RPMI7951 (cell line): Measurements from ENCODE around the gene SNRPD2. TPM values are rescaled to one million over a fixed set of nuclear protein-coding genes. Genes with fewer than 3 reads are reported as not detected.

Source experiments
- DNase-seq: peaks from one replicate; pipeline ENCODE4 v3.0.0-alpha.2; 2012; ENCODE audit warnings: low read depth
- total RNA-seq: library from RNA; depleted of rRNA; stranded (reverse); fragments of >200 nt; shearing (Covaris generic); gene quantifications from 2 replicates; pipeline ENCODE4 v1.2.3, GENCODE V29; 2014; rRNA removed

The SNRPD2 gene
- total RNA-seq, 1 experiment from 2014 or later: 474 TPM

DNA sequence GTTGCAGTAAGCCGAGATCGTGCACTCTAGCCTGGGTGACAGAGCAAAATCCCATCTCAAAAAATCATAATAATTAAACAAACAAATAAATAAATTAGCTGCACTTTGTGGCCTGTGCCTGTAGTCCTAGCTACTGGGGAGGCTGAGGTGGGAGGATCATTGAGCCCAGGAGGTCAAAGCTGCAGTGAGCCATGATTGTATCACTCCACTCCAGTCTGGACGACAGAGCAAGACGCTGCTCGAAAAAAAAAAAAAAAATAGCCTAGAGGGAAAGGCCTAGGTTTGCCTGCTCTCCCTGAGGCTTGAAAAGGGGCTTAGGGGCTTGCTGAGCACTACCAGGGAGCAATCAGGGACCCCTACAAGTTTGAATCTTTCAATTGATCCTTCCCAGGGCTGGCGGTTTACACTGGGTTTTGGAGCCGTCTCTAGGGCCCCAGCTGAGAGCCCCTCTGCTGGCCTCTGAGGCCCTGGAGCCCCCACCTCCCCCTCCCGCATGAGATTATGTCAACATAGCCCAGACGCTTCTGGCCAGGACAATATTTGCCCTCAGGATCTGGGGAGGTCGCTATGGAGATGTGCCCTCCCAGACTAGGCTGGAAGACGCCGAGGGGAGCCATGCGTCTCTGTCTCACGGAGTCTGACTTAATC lies 34.1 kb downstream of the SNRPD2 start:
- no peak for DNase-seq

DNA sequence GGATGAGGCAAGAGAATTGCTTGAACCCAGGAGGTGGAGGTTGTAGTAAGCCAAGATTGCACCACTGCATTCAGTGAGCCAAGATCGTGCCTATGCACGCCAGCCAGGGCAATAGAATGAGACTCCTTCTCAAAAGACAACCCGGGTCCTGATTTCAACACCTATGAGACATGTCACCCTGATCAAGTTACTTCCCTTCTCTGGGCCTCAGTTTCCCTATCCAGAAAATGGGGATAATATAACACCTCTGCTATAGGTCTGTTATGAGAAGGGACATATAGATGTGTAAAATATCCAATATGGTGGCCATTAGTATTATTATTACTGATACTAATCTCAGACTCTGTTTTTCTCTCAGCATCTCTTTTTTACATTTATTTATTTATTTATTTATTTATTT lies 36.7 kb downstream of the SNRPD2 start:
- DNase-seq: no peak

DNA sequence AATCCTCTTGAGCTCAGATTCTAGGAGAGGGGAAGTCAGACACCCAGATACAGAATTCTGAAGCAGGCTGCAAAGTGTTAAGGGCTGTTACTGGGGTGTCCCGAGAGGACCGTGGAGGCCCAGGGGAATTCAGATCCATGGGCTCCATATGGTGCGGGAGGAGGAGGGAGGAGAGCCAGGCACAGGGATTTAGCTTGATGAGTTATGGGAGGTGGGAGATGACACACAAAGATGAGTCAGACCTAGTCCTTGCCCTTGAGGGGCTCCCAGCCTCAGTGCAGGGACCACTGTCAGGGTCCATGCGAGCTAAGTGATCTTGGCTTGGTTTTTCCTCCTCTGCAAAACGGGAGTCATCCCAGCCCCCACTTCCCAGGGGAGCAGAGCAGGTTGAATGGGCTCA lies 38.1 kb downstream of the SNRPD2 start:
- DNase-seq: no peak

DNA sequence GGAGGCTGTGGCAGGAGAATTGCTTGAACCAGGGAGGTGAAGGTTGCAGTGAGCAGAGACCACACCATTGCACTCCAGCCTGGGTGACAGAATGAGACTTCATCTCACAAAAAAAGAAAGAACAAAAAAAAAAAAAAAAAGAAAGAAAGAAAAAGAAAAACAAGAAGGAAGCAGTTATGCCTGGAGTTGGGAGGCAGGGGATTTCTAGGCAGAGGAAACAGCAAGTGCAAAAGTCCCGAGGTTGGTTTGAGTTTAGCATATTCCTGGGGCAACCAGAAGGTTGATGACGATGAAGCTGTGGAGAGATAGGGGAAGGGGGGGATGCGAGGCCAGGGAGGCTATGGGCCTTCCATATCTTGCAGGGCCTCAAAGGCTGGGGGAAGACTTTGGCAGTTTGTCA lies 41.0 kb downstream of the SNRPD2 start:
- DNase-seq: no peak

DNA sequence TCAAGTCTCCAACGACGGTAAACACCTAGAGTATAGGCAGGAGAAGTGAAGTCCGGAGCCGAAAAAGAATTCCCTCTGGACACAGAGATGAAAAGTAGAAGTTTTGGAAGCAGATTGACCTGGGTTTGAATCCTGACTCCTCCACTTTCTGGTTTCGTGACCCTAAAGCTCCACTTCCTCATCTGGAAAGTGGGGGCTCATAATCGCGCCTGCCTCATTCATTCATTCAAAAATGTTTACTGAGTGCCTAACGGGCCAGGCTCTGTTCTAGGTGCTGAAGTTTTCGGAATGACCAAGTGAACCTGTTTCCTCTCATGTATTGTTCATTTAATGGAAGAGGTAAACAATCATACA lies 45.4 kb downstream of the SNRPD2 start:
- DNase-seq: no peak

DNA sequence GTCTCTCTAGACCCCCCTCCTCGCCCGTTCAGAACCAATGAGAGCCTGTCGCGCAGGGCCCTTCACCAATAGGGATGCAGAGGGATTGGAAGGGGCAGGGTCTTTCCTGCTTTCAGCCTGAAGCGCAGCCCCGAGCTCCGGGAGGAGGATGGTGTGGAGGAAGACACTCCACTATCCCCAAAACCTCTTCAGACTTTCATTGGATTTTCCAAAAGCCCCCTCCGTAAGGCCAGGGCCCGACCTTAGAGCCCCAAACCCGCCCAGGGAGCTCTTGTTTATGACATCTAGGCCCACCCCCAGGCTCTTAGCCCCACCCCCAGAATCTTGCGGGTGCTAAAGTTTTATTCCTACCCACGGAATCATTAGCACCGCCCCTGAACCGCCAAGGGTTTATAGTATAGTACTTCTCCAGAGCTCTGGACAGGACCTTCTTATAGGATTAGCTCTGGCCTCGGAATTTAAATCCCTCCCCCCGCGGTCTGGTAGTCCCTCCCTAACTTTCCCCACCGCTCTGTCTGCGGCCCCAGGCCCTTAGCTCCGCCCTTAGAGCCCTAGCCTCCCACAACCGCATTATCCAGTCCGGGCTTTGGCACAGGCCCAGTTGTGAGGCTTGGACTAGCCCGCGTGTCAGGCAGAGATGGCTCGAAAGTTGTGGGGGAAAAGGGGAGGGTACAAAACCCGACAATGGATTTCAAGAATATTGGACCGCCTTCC lies 46.0 kb downstream of the SNRPD2 start:
- DNase-seq: peak; percentile 89

DNA sequence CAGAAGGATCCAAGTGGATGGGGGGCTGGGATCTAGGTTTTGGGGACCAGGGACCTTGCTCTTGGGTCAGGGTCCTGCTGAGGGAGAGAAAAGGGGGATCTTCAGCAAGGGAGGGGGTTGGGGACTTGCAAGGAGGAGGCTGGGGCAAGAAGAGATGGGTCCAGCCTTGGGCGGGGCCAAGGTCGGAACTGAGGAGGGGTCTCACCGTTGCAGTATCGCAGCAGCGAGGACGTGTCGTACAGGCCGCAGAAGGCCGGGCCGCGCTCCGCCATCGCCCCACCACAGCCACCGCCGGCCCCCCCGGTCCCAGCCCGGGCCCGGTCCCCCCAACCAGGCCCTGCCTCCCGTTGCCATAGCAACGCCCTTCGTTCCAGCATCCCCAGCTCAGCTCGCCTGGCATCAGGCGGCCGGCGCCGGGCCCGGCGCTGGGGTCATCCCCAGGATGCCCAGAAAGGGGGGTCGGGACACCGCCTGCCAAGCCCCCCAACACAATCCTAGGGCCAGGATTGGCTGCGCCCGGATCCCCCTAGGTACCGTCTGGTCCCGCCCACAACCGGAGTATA lies 46.6 kb downstream of the SNRPD2 start:
- DNase-seq: no peak

DNA sequence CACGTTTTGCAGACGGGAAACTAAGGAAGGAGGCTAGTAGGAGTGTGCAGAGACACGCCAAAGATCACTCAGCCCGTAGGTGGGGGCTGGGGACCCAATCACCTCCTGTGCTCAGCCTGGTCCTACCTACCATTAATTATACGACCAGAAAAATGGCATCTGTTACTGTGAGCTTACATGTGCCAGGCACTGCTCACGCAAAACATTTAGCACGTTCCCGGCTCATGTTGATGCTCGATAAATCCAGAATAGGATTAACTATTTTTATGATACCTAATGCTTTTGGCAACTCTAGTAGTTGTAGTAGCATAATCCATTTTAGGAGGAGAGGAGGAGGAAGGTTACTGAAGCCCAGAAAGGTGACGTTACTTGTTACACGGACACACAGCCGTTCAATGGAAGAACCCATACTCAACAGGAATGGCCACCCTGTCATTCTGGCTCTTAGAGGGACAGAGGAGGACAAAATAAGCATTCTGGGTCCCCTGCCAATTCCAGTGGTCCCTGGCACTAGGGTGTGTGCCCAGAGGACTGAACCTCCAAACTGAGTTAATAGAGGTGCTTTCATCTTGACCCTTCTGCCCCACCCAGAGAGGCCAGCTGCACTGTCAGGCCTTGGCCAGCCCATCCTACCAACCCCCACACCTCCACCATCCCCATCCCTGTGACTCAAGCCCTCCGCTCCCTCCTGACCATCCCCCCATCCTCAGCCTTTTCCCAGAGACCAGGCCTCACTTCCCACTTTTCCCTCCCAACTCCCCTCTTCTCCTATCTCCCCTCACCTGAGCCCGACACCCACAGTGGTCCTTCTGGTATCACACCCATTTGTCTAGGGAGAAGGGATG lies 47.6 kb downstream of the SNRPD2 start:
- no peak for DNase-seq

DNA sequence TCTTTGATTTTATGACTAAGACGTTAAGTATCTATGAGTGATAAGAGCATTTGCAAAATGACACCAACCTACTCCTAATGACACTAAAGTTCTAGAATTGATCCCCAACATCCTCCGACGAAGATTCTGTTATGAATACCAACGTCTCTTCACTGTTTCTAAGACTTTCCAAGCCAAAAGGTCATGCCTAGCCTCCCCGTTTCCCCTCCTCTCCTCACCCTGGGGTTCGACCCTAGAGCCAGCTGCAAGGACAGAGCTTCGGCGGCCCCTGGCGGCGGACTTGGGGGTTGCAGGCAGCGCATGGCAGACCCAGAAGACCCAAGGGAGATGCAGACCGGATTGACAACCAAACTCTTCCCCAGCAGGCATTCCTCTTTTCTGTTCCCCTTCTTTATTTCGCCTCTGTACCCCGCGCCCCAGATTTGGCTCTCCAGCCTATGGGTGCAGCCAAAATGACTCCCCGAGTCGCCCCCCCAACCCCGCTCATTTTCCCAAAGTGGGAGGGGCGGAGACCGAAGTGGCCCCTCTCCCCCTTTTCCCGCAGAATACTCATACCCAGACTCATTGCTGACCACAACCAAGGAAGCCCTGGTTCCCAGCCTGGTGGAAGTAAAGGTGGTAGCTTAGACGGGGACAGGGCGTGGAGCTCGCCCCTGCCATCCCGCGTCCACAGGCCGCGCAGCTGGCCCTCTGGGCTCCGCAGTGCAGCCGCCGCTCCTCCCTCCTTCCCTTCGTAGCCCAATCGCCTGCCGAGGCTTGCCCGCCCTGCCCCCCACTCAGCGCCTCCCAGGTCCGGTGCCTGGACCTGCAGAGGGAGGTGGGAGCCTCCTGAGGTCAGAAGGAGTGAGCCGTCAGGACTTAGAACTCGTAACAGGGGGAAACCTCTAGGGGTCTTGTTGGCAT lies 48.5 kb downstream of the SNRPD2 start:
- DNase-seq: peak; percentile 77

DNA sequence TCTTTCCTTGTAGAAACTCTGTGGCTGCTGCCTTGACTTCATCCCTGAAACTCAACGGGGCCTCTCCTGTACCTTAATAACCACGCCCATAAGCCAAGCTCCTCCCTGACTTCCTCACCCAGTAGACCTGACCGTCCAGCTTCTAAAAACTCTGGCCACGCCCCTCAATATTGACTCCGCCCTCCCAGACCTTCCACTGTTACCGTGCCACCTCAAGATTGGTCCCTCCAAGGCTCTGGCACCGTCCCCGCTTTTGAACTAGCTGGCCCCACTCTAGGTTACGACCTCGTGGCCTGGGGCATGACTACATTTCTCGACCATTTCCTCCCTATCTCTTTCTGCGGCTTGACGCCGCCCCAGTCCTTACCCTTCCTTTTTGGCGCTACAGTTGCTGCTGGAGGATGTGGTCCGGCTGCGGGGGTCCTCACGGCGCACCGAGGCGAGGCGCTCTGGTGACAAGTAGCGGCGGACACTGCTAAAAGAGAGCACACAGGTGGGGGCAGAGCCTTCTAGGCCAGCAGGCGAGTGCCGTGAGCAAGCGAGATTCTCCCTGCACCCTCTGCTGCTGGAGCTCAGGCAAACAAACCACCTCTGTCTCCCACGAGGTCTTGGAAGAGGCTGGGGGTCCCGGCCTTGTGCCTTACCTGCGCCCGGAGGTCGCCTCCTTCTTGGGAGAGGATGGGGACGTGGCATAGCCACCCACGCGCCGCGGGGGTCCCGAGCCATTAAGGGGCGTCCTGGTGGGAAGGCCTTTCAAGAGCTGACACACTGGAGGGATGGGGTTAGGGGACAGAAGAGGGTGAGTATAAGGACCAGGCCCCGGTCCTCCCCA lies 50.3 kb downstream of the SNRPD2 start:
- DNase-seq: peak; percentile 95

DNA sequence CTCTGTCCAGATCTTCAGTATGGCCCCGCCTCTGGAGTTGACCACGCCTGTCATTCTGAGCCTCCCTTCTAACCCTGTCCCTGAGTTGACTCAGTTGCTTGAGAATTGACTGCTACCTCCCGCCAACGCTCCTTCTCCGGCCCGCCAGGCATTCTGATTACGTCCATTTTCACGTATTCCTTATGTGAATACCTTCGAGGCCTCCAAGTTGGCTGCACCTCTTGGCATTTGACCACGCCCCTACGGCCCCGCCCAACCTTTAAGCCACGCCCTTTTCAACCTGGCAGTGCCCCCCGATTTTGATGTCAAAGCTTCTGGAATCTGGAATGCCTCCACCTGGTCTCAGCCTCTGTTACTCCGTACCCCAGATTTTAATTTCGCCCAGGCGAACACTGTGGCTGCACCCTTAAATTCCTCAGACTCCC lies 50.9 kb downstream of the SNRPD2 start:
- no peak for DNase-seq

DNA sequence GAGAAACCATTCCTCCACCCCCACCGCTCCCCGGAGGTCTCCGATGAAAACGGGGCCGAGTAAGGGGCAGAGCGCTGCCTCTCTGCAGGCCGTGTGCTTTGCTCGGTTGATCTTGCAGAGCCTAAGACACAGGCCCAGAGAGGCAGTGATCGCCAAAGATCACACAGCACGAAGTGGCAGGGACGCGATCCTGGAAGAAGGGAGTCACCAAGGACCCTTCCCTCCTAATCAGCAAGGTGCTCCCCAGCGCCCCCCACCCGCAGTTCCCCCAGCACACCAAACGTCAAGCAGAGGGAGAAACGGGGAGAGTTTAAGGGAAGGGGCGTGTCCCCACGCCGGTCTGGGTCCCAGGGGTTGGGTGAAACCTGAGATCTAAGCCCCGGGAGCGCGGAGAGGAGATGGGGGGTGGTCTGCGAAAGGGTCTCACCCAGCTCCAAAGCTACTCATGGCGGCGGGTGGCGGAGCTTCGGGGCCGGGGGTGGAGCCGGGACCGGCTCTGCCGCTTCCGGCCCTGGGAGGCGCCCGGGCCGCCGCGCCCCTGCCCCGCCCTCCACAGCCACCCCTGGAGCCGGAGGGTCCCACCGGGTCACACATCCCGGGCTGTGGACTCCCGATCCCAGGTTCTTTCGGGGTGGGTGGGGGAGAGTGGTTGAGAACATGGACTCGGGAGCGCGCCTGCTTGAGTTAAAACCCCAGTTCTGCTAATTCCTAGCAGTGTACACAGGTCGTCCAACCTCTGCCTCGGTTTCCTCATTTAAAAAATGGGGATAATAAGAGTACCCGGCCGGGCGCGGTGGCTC lies 52.6 kb downstream of the SNRPD2 start, which contains the start of gene EML2:
Gene EML2 (minus strand): TSS at position 468 of the 800 bp plus-strand sequence. CDS start 21 bp downstream, at position 447.
- DNase-seq: peak; percentile 47

DNA sequence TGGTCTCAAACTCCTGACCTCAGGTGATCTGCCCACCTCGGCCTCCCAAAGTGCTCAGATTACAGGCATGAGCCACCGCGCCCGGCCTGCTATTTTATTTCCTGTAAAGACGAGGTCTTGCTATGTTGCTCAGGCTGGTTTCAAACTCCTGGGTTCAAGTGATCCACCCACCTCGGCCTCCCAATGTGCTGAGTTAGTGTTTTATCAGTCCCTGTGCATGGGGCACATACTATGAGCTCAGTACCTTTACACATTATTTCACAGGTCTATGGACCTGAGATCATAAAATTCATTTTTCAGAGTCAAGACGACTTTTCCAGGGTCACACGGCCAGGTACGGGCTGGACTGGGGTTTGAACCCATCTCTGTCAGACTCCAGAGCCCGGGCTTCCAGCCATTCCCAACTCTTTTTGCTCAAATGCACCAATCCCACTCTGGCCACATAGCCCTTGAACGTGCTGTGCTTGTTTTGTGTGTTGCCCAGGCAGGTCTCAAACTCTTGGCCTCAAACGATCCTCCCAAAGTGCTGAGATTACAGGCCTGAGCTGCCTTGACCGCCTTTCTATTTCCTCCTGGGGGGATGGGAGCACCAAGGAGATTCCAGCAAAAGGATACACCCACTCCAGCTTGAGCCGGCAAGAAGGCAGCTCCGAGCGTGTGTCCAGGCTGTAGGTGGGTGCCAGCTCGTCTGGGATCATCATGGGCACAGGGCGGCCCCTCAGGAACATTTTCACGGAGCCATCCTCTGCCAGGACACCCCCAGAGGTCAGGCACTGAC lies 53.7 kb downstream of the SNRPD2 start:
- peak; percentile 56 for DNase-seq

Other genes with a start within 250 kb of the SNRPD2 start
- gene FOSB, start 224.0 kb downstream of the SNRPD2 start, total RNA-seq: 0.96 and 1.6 TPM in 2 replicates
- 12.9 TPM in 2 replicates for gene RTN2, start 194.9 kb downstream of the SNRPD2 start, total RNA-seq
- gene PPM1N, start 193.5 kb downstream of the SNRPD2 start, total RNA-seq: 1.8 and 2.3 TPM in 2 replicates
- gene VASP, start 184.5 kb downstream of the SNRPD2 start, total RNA-seq: 53.8 and 79.1 TPM in 2 replicates
- 5.2 and 8.4 TPM in 2 replicates for gene OPA3, start 107.2 kb downstream of the SNRPD2 start, total RNA-seq
- gene GPR4, start 89.7 kb downstream of the SNRPD2 start, total RNA-seq: 0.10 TPM in 1 of 2 replicates, not detected in the other
- 14.4 and 20.2 TPM in 2 replicates for gene EML2, start 52.6 kb downstream of the SNRPD2 start, total RNA-seq
- not detected in 2 replicates for gene GIPR, start 23.7 kb downstream of the SNRPD2 start, total RNA-seq
- gene QPCTL, start 713 bp upstream of the SNRPD2 start, total RNA-seq: 13.8 and 15.4 TPM in 2 replicates
- 3.2 and 5.3 TPM in 2 replicates for gene FBXO46, start 38.9 kb upstream of the SNRPD2 start, total RNA-seq
- 0.10 TPM in 1 of 2 replicates, not detected in the other for gene MEIOSIN, start 41.5 kb upstream of the SNRPD2 start, total RNA-seq
- 5.6 and 6.4 TPM in 2 replicates for gene SIX5, start 77.3 kb upstream of the SNRPD2 start, total RNA-seq
- gene DMPK, start 90.5 kb upstream of the SNRPD2 start, total RNA-seq: 9.3 and 11.1 TPM in 2 replicates
- gene DMWD, start 100.9 kb upstream of the SNRPD2 start, total RNA-seq: 14.2 and 20.6 TPM in 2 replicates
- gene RSPH6A, start 123.4 kb upstream of the SNRPD2 start, total RNA-seq: not detected in 2 replicates
- gene SYMPK, start 171.2 kb upstream of the SNRPD2 start, total RNA-seq: 27.8 and 33.0 TPM in 2 replicates
- gene FOXA3, start 172.4 kb upstream of the SNRPD2 start, total RNA-seq: not detected in 2 replicates
- 12.1 and 19.4 TPM in 2 replicates for gene IRF2BP1, start 194.2 kb upstream of the SNRPD2 start, total RNA-seq
- 0.88 and 1.1 TPM in 2 replicates for gene MYPOP, start 210.7 kb upstream of the SNRPD2 start, total RNA-seq
- not detected in 2 replicates for gene NANOS2, start 222.8 kb upstream of the SNRPD2 start, total RNA-seq